H1 (cell line): ENCODE measurements around the gene TMEM144. TPM values are rescaled to one million over a fixed set of nuclear protein-coding genes. Genes with fewer than 3 reads are reported as not detected.

Experiments used
- CTCF ChIA-PET: fragments of 300-600 bp; sonication (Branson Sonifier 250); formaldehyde crosslinking; loops from one replicate; lab custom pipeline; 2021; ENCODE audit not compliant: partially characterized antibody; lab: Charles Lee
- POLR2A ChIA-PET: fragments of 300-600 bp; sonication (Branson Sonifier 250); formaldehyde crosslinking; loops from one replicate; lab custom pipeline; 2021; ENCODE audit warnings: inconsistent platforms; ENCODE audit not compliant: partially characterized antibody; lab: Charles Lee
- DNase-seq, 2 experiments: peaks; one replicate each; pipeline versions ENCODE4 v3.0.0 to v3.0.0-alpha.2; 2010 to 2022; ENCODE audit warnings: low spot score in 2 of 2, low read depth in 1 of 2, mixed read lengths in 1 of 2
- FAIRE-seq: peaks from 2 replicates; lab custom pipeline; 2011; peaks lifted over from hg19 to GRCh38; lab: Jason Lieb, UNC
- H2AFZ ChIP-seq: 2 replicates; pipeline ENCODE4 v1.8.1; 2012; ENCODE audit warnings: low read length, inconsistent platforms
- H2AK5ac ChIP-seq: 2 replicates; pipeline ENCODE4 v1.6.1; 2013; ENCODE audit warnings: low read depth, low read length
- H2BK120ac ChIP-seq: replicated peaks from 2 replicates; pipeline ENCODE3; 2013; ENCODE audit warnings: low read depth, low read length, inconsistent platforms
- H2BK12ac ChIP-seq: 2 replicates; pipeline ENCODE4 v1.6.1; 2013; ENCODE audit warnings: low read depth, low read length
- H2BK15ac ChIP-seq: 2 replicates; pipeline ENCODE4 v1.6.1; 2013; ENCODE audit warnings: low read length
- H2BK20ac ChIP-seq: 2 replicates; pipeline ENCODE4 v1.6.1; 2013; ENCODE audit warnings: low read length
- H2BK5ac ChIP-seq: 2 replicates; pipeline ENCODE4 v1.6.1; 2013; ENCODE audit warnings: low read depth, low read length
- H3K14ac ChIP-seq: 2 replicates; pipeline ENCODE4 v1.6.1; 2013; ENCODE audit warnings: inconsistent platforms; ENCODE audit not compliant: insufficient read length
- H3K18ac ChIP-seq: 2 replicates; pipeline ENCODE4 v1.6.1; 2013; ENCODE audit warnings: low read length; ENCODE audit errors: extremely low read depth
- H3K23ac ChIP-seq: 2 replicates; pipeline ENCODE4 v1.6.1; 2013; ENCODE audit warnings: inconsistent platforms; ENCODE audit not compliant: insufficient read length
- H3K23me2 ChIP-seq: 2 replicates; pipeline ENCODE4 v1.6.1; 2013; ENCODE audit warnings: low read depth, low read length
- H3K27ac ChIP-seq: 2 replicates; pipeline ENCODE4 v1.6.1; 2011; ENCODE audit warnings: low read depth, low read length, inconsistent platforms
- H3K27me3 ChIP-seq, 4 experiments: replicated peaks in 1 of 4; 1 replicate in 1 of 4; 2 replicates in 3 of 4; pipeline versions ENCODE4 v1.6.1 to v1.8.1; 2011 to 2013; ENCODE audit warnings: low read length in 3 of 4, mild to moderate bottlenecking in 3 of 4, inconsistent platforms in 2 of 4, mixed read lengths in 2 of 4, moderate library complexity in 1 of 4; ENCODE audit not compliant: control insufficient read depth in 3 of 4, insufficient read depth in 3 of 4; ENCODE audit errors: extremely low read depth in 1 of 4
- H3K36me3 ChIP-seq, 4 experiments: 2 replicates each; pipeline versions ENCODE4 v1.6.1 to v1.8.1; 2011 to 2013; ENCODE audit warnings: mild to moderate bottlenecking in 4 of 4, low read length in 3 of 4, moderate library complexity in 2 of 4, control low read depth in 1 of 4, inconsistent platforms in 1 of 4; ENCODE audit not compliant: insufficient read depth in 4 of 4, control insufficient read depth in 2 of 4
- H3K4ac ChIP-seq: replicated peaks from 2 replicates; pipeline ENCODE3; 2013; ENCODE audit warnings: low read length, low read depth, mixed read lengths, inconsistent platforms; ENCODE audit not compliant: insufficient read length
- H3K4me1 ChIP-seq, 4 experiments: replicated peaks in 1 of 4; 1 replicate in 1 of 4; 2 replicates in 3 of 4; pipeline versions ENCODE4 v1.6.1 to v1.8.1; 2011 to 2013; ENCODE audit warnings: low read length in 3 of 4, inconsistent platforms in 2 of 4, mixed read lengths in 1 of 4; ENCODE audit not compliant: insufficient read depth in 4 of 4, control insufficient read depth in 3 of 4
- H3K4me2 ChIP-seq, 2 experiments: 2 replicates each; pipeline versions ENCODE4 v1.6.1 to v1.8.1; 2011 to 2013; ENCODE audit warnings: low read depth in 2 of 2, low read length in 2 of 2, control low read depth in 1 of 2, inconsistent platforms in 1 of 2, mild to moderate bottlenecking in 1 of 2; ENCODE audit not compliant: insufficient read depth in 1 of 2
- H3K4me3 ChIP-seq, 4 experiments: fragments of 200-600, 300-600 bp in 1 of 4; sonication (generic), shearing (Covaris generic), sonication (Bioruptor Twin) in 1 of 4; 2 replicates each; pipeline versions ENCODE4 v1.5.1 to v1.8.1; 2011 to 2016; ENCODE audit warnings: low read length in 4 of 4, low read depth in 3 of 4, control low read depth in 2 of 4, inconsistent platforms in 2 of 4, mild to moderate bottlenecking in 2 of 4, mixed read lengths in 1 of 4, moderate library complexity in 1 of 4; ENCODE audit not compliant: insufficient read depth in 2 of 4; ENCODE audit errors: extremely low read depth in 1 of 4
- H3K56ac ChIP-seq: replicated peaks from 2 replicates; pipeline ENCODE3; 2013; ENCODE audit warnings: low read depth, mild to moderate bottlenecking, mixed read lengths, low read length, inconsistent platforms; ENCODE audit not compliant: insufficient read length
- H3K79me1 ChIP-seq: 2 replicates; pipeline ENCODE4 v1.6.1; 2013; ENCODE audit warnings: low read depth, low read length, control low read depth
- H3K79me2 ChIP-seq, 2 experiments: 2 replicates each; pipeline versions ENCODE4 v1.6.1 to v1.8.1; 2012 to 2013; ENCODE audit warnings: low read length in 2 of 2, mild to moderate bottlenecking in 2 of 2, inconsistent platforms in 1 of 2; ENCODE audit not compliant: insufficient read depth in 2 of 2, control insufficient read depth in 1 of 2
- H3K9ac ChIP-seq, 4 experiments: replicated peaks in 1 of 4; 1 replicate in 1 of 4; 2 replicates in 3 of 4; pipeline versions ENCODE4 v1.6.1 to v1.8.1; 2011 to 2013; ENCODE audit warnings: low read depth in 3 of 4, low read length in 3 of 4, control low read depth in 2 of 4, mild to moderate bottlenecking in 2 of 4, moderate library complexity in 2 of 4, inconsistent platforms in 1 of 4; ENCODE audit errors: extremely low read depth in 1 of 4
- H3K9me3 ChIP-seq, 2 experiments: 2 replicates each; pipeline versions ENCODE4 v1.6.1 to v1.8.1; 2012 to 2013; ENCODE audit warnings: mild to moderate bottlenecking in 2 of 2, moderate library complexity in 2 of 2, control low read depth in 1 of 2, inconsistent platforms in 1 of 2, low read depth in 1 of 2, low read length in 1 of 2, mixed read lengths in 1 of 2; ENCODE audit not compliant: insufficient read depth in 2 of 2
- H4K20me1 ChIP-seq, 2 experiments: replicated peaks in 1 of 2; 2 replicates each; pipeline versions ENCODE3 to v1.8.1; 2011 to 2013; ENCODE audit warnings: inconsistent platforms in 2 of 2, low read length in 2 of 2, mild to moderate bottlenecking in 1 of 2; ENCODE audit not compliant: insufficient read depth in 2 of 2, control insufficient read depth in 1 of 2
- H4K5ac ChIP-seq: 2 replicates; pipeline ENCODE4 v1.6.1; 2013; ENCODE audit warnings: low read length, low read depth, mixed read lengths, inconsistent platforms; ENCODE audit not compliant: insufficient read length
- H4K8ac ChIP-seq: 2 replicates; pipeline ENCODE4 v1.8.0; 2013; ENCODE audit warnings: mild to moderate bottlenecking, moderate library complexity, low read length, inconsistent platforms; ENCODE audit not compliant: insufficient read depth; ENCODE audit errors: extremely low read depth
- H4K91ac ChIP-seq: replicated peaks from 2 replicates; pipeline ENCODE3; 2013; ENCODE audit warnings: low read length, mixed read lengths, inconsistent platforms; ENCODE audit not compliant: insufficient read length
- BCL11A ChIP-seq, 2 experiments: IDR thresholded peaks; one replicate each; pipeline ENCODE4 v1.6.1; 2011; ENCODE audit warnings: low read depth in 2 of 2, low read length in 2 of 2, mild to moderate bottlenecking in 2 of 2
- BRCA1 ChIP-seq: IDR thresholded peaks from 2 replicates; pipeline ENCODE4 v1.6.1; 2012; ENCODE audit warnings: low read depth, low read length, improper control_type of control experiment
- NANOG ChIP-seq: IDR thresholded peaks from 2 replicates; pipeline ENCODE4 v1.6.1; 2011; ENCODE audit warnings: low read length, low read depth, mild to moderate bottlenecking, inconsistent platforms; ENCODE audit not compliant: insufficient read depth, poor library complexity, severe bottlenecking
- POU5F1 ChIP-seq: IDR thresholded peaks from 2 replicates; pipeline ENCODE4 v1.6.1; 2011; ENCODE audit warnings: low read depth, mild to moderate bottlenecking, low read length, moderate library complexity
- WGBS, 2 experiments: shearing (Covaris generic) in 1 of 2; methylation state at CpG; one replicate each; pipeline versions ENCODE4 v1.1.6 to v1.1.7; 2013 to 2015; ENCODE audit warnings: low lambda C conversion rate in 2 of 2, mixed read lengths in 2 of 2, inconsistent platforms in 1 of 2, low coverage in 1 of 2, missing lambda C conversion rate in 1 of 2; ENCODE audit not compliant: insufficient replicate concordance in 2 of 2, insufficient coverage in 1 of 2, insufficient read length in 1 of 2; ENCODE audit errors: extremely low coverage in 1 of 2, missing lambda C conversion rate in 1 of 2; 5-methylcytosine and 5-hydroxymethylcytosine counted together
- polyA plus RNA-seq, 7 experiments: library from polyadenylated mRNA; depleted of rRNA in 3 of 7; stranded (reverse) in 5 of 7; unstranded in 2 of 7; fragments of >200 nt in 5 of 7; fragments of 200-250 nt in 2 of 7; gene quantifications; 1 replicate in 5 of 7; 2 replicates in 1 of 7; 4 replicates in 1 of 7; pipeline versions ENCODE4 v1.2.1 to v1.2.3, GENCODE V29; 2011 to 2013; ENCODE audit warnings: missing spikeins in 2 of 7, mixed read lengths in 2 of 7
- total RNA-seq: library from RNA; stranded (reverse); fragmentation: NEBNext Ultra II Directional; extraction: Animal tissue kit (Norgen Biotek cat#: 25700); gene quantifications from 2 replicates; pipeline ENCODE4 v1.2.1, GENCODE V29; 2021

The TMEM144 gene
- total and polyA plus RNA-seq, 2 of the 8 experiments (the other 6 are each of a cell fraction or from before 2014, with no cell fraction given): 1.9 to 2.6 TPM

DNA sequence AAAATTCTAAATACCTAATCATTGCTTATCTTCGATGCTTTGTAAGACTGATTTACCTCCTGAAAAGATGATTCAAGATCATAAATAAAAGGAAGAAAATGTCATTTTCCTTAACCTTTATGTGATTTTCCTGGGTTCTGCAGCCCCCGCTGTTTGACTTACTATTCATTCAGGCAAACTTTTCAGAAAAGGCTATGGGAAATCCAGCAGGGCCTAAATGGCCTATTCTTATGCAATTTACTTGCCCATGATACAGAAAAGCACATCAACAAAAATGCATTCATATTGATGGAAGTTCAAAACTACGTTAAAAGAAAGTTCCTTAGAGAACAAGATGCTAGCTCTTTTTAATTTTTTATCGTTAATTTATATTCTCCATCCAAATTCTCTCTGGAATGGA, 51.2 kb downstream of the TMEM144 start:
- FAIRE-seq (no peak), DNase-seq (no peak)
- no peak overlapping the region for H4K8ac ChIP-seq
- ChIA-PET POLR2A (no interaction called here), CTCF (interaction anchor here (1.0 to 3.5 kb wide), 8 partner anchors 10 to 367 kb away, joined by 3 to 27 read pairs (median 4); no protein-coding TSS in a partner anchor)
- H3K14ac ChIP-seq: no peak overlapping the region
- no peak overlapping the region for H2BK20ac ChIP-seq
- H2AK5ac ChIP-seq: no peak overlapping the region
- H3K23me2 ChIP-seq: no peaks in the 10 kb centered on the region
- H2AFZ ChIP-seq: no peak overlapping the region
- H3K9me3 ChIP-seq: no peaks in the 10 kb centered on the region
- H3K27me3 ChIP-seq: no peaks in the 10 kb centered on the region
- peak overlapping the region; percentile 44 for H4K5ac ChIP-seq
- H3K27ac ChIP-seq: no peak overlapping the region
- H3K79me1 ChIP-seq: no peaks in the 10 kb centered on the region
- no peaks in the 10 kb centered on the region for H4K20me1 ChIP-seq
- peak overlapping the region in 1 of 2 experiments; percentile 48; a peak in 2 of 4 replicates for H3K4me2 ChIP-seq
- no peak overlapping the region for H2BK5ac ChIP-seq
- H3K4ac ChIP-seq: no peak overlapping the region
- peak overlapping the region in 1 of 4 experiments; percentile 37; a peak in 1 of 8 replicates for H3K4me3 ChIP-seq
- no peak overlapping the region for H2BK12ac ChIP-seq
- no peak overlapping the region for H3K18ac ChIP-seq
- H3K56ac ChIP-seq: no peak overlapping the region
- H2BK15ac ChIP-seq: no peak overlapping the region
- no peaks in the 10 kb centered on the region for H3K36me3 ChIP-seq
- WGBS, 2 experiments: 22% methylated on average over 4 of the region's 4 CpGs; no CpG with 5 or more reads in 1 of the 2 experiments
- peaks cover 0 to 9% (median 3%) of the 10 kb centered on the region in 4 experiments; a peak in 2 of 7 replicates for H3K4me1 ChIP-seq
- H3K9ac ChIP-seq: no peak overlapping the region
- no peaks in the 10 kb centered on the region for H3K79me2 ChIP-seq
- H3K23ac ChIP-seq: no peak overlapping the region
- no peak overlapping the region for H2BK120ac ChIP-seq
- H4K91ac ChIP-seq: no peak overlapping the region
- no peak for TF ChIP-seq BRCA1
- peak in 1 of 2 experiments; percentile 68 for TF ChIP-seq BCL11A (IDR thresholded peaks at IDR 0.05; ENCODE audit: low read depth in 2 of 2, low read length in 2 of 2)
- TF ChIP-seq NANOG: peak; percentile 67
- TF ChIP-seq POU5F1: peak; percentile 91
